ENCODE measurements around the gene PHLDB1. TPM values are rescaled to one million over a fixed set of nuclear protein-coding genes. Genes with fewer than 3 reads are reported as not detected.

Gene PHLDB1
- total RNA-seq, 4 donors from 2014 or later, result 51.9 to 77.4 (median 70.2) TPM

- H3K4me3 ChIP-seq (ENCODE audit: low read depth, poor library complexity, severe bottlenecking), result no peak overlapping the region
- WGBS, 2 donors, result 59 to 65% methylated on average over 7 of the region's 7 CpGs
- intact Hi-C loops (cut with DNase I; ENCODE audit: low total_unique reads), result no loop called here
- peak in 1 of 2 donors; percentile 86 for DNase-seq (ENCODE audit: low spot score in 2 of 2)
- TF ChIP-seq CTCF (IDR thresholded peaks at IDR 0.05) (no peak), POLR2A (IDR thresholded peaks at IDR 0.05) (no peak)
These were observed 13.2 kb downstream of the PHLDB1 start for GRCh38 chr11:118620529-118621070.

- DNase-seq (ENCODE audit: low spot score in 2 of 2), result peak; percentile 81 to 97
These were observed 13.8 kb downstream of the PHLDB1 start for GRCh38 chr11:118621071-118621783.

GRCh38 chr11:118621784-118622375 is 14.5 kb downstream of the PHLDB1 start:
- WGBS, 2 donors, result 26 to 31% methylated on average over 4 of the region's 4 CpGs
- intact Hi-C loops (cut with DNase I; ENCODE audit: low total_unique reads), result no loop called here
- DNase-seq (ENCODE audit: low spot score in 2 of 2), result no peak
- TF ChIP-seq CTCF (IDR thresholded peaks at IDR 0.05) (no peak), POLR2A (IDR thresholded peaks at IDR 0.05) (no peak)
- no peak overlapping the region for H3K4me3 ChIP-seq (ENCODE audit: low read depth, poor library complexity, severe bottlenecking)

More at GRCh38 chr11:118621071-118621783, 13.8 kb downstream of the PHLDB1 start:
- 3 to 6% methylated on average over 33 to 38 of the region's 38 CpGs for WGBS, 2 donors
- TF ChIP-seq CTCF (IDR thresholded peaks at IDR 0.05), result no peak
- no peak for TF ChIP-seq POLR2A (IDR thresholded peaks at IDR 0.05)
- H3K4me3 ChIP-seq (ENCODE audit: low read depth, poor library complexity, severe bottlenecking), result no peak overlapping the region
- intact Hi-C loops (cut with DNase I; ENCODE audit: low total_unique reads), result no loop called here

- WGBS, 2 donors, result 33 to 37% methylated on average over 6 to 9 of the region's 9 CpGs
- intact Hi-C loops (cut with DNase I; ENCODE audit: low total_unique reads), result no loop called here
- H3K4me3 ChIP-seq (ENCODE audit: low read depth, poor library complexity, severe bottlenecking), result no peak overlapping the region
- TF ChIP-seq POLR2A (IDR thresholded peaks at IDR 0.05), result no peak
- TF ChIP-seq CTCF (IDR thresholded peaks at IDR 0.05), result no peak
- peak; percentile 67 to 89 for DNase-seq (ENCODE audit: low spot score in 2 of 2)
These were observed 15.2 kb downstream of the PHLDB1 start for GRCh38 chr11:118622376-118623268.

- no peak for TF ChIP-seq POLR2A (IDR thresholded peaks at IDR 0.05)
- no peak for TF ChIP-seq CTCF (IDR thresholded peaks at IDR 0.05)
- H3K4me3 ChIP-seq (ENCODE audit: low read depth, poor library complexity, severe bottlenecking), result no peak overlapping the region
- intact Hi-C loops (cut with DNase I; ENCODE audit: low total_unique reads), result no loop called here
- WGBS, 2 donors, result 43 to 51% methylated on average over 4 of the region's 4 CpGs
- peak in 1 of 2 donors; percentile 91 for DNase-seq (ENCODE audit: low spot score in 2 of 2)
These were observed 15.8 kb downstream of the PHLDB1 start for GRCh38 chr11:118623269-118623655.

Data from lower leg skin (tissue), 4 donors.